T-helper 2 cell (primary cell): ENCODE results near the gene CMIP.
"Not testable (repeated sequence)": the region's sequence is repeated elsewhere in the genome, so short reads cannot be mapped to it uniquely, and the experiment has no call there.

Experiments
- DNase-seq, 5 experiments: peaks; one replicate each; pipeline versions ENCODE4 v3.0.0 to v3.0.0-alpha.2; 2012 to 2022

Gene CMIP

DNA sequence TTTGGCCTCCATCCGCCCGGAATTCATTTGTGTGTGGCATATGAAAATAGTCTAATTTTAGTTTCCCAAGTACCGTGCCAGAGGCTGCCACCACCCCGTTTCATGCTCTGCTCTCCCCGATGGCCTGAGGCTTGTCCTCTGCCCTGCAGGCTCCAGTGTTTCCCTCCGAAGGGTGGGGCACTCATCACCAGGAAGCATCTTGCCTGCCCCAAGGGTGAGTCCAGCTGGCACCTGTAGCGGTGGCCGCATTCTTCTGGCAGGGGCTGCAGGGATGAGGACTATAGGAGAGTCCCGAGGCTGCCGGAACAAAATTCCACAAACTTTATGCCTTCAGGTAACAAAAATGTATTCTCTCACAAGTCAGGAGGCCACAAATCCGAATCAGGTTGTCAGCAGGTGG, 23.1 kb upstream of the CMIP start:
- DNase-seq: no peak

DNA sequence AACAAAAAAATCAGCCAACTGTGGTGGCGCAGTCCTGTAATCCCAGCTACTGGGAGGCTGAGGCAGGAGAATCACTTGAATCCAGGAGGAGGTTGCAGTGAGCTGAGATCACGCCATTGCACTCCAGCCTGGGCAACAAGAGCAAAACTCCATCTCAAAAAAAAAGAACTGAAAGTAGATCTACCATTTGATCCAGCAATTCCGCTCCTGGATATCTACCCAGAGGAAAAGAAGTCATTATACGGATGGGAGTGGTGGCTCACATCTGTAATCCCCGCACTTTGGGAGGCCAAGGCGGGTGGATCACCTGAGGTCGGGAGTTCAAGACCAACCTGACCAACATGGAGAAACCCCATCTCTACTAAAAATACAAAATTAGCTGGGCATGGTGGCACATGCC, 22.5 kb upstream of the CMIP start:
- not testable (repeated sequence) for DNase-seq

DNA sequence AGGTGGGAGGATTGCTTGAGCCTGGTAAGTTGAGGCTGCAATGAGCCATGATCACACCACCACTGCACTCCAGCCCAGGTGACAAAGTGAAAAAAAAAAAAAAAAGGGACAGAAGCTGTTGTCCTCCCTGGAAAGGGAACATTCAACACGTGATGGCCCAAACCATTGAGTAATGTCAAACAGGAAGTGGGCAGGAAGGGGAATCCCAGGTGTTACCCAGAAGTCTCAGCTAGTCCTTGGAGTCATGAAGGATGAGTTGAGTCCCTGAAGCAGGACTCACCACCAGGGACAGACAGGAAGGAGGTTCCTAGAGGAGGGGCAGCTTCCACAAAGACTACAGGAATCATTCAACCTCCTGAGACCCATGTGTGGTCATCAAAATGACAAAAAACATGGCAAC, 19.8 kb upstream of the CMIP start:
- peak in 2 of 5 experiments; percentile 37 to 53 for DNase-seq

DNA sequence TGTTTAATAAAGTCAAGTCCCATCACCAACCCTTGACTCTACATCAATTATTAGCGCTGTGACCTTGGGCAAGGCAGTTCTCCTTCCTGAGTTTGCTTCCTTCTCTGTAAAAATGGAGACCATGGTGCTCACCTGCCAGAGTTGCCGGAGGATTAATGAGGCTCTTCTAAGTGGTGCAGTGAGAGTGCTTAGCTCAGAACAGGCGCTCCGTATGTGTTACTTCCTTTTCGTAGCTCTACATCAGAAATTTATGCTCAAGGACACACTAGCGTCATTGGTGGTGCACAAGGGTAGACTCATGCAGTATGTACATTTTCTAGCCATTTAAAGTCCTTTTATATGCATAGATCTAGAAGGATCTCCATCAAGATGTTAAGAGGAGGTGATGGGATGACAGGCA, 17.4 kb upstream of the CMIP start:
- no peak for DNase-seq

DNA sequence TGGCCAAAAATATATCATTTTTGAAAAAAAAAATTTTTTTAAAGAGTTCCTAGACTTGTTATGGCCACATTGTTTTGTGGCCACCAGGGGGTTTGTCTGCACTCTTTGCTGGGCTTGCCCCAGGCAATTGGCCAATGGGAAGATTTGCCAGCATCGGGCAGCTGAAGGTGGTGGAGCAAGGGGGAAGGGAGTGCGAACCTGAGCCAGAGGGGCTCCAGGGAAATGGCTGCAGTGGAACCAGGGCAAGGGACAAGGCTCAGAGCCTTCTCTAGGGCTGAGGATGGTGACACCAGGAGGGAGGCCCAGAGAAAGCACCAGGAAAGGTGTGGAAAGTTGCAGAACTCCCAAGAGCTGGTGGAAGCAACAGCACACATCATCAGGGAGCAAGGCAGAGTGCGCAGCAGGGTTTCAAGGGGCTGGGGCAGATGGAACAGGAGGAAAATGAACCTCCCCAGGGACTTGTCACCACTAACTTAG, 15.5 kb upstream of the CMIP start:
- DNase-seq: peak in 1 of 5 experiments; percentile 31

DNA sequence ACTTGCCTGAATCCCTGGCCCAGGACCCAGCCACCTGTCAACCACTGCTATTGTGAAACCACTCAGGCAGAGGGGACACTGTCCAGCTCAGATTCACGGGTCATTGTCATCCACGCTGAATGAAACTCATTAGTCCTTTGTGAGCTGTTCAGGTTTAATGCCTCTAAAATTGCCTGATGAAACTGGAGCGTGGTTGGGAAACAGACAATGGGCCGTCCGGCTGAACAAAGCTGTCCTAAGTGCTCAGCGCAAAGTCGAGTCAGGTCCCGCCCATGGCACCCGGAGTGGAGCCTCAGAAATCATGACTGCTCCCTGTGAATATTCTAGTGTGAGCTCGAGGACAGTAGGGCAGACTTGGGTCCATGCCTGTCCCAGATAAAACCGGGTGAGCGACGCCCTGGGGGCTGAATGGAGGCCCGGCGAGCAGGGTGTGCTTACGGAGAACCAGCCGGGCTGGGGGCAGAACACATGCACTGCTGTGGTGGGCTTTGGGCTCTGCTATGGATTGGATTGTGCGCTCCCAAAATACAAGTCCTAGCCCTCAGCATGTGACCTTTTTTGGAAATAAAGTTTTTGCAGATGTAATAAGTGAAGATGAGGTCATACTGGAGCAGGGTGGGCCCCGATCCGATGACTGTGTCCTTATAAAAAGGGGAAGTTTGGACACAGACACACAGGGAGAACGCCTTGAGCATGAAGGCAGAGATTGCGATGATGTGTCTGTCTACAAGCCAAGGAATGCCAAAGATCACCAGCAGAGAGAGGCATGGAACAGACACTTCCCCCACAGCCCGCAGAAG, 12.9 kb upstream of the CMIP start:
- DNase-seq: no peak

DNA sequence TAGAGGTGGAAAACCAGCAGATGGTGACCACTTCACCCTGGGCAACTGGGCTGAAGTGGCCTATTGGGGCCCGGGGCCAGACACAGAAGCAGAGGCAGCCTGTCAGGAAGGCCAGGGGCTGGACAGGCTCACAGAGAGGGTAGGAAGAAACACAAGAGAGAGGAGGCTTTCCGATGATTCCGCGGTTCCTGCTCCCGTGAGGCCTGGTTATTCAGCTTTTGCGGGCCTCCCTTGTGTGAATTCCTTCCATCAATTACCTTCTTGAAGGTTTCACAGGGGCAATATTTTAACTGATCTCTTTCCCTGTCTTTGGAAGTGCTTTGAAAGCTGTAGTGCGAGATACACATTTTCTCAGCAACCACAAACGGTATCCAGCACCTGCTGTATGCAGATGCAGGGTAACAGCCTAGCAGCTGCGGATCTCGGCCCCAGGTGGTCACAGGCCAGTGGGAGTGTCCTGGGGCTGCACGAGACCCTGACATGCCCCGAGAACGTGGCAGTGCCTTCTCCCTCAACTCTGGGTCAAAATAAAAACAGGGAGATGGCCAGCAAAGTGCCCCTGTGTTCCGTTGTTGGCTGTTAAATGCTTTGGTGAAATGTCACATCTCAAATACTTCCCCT, 11.6 kb upstream of the CMIP start:
- no peak for DNase-seq

DNA sequence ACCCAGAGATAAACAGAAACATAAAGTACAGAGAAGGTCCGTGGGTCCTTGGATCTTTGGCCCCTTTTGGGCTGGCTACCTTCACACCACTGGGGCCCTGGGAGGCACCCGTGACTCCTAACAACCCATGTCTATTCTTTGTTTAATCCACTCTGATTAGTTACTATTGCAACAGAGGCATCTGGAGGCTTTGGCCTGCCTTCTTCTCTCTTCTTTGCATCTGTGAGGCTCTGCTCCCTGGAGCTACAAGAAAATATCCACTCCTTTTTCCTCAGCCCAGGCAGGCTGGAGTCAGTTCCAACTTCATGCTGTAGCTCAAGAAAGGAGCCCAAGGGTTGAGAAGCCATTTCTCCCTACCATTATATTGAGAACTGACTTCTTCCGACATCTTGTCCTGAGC, 9.5 kb upstream of the CMIP start:
- no peak for DNase-seq

DNA sequence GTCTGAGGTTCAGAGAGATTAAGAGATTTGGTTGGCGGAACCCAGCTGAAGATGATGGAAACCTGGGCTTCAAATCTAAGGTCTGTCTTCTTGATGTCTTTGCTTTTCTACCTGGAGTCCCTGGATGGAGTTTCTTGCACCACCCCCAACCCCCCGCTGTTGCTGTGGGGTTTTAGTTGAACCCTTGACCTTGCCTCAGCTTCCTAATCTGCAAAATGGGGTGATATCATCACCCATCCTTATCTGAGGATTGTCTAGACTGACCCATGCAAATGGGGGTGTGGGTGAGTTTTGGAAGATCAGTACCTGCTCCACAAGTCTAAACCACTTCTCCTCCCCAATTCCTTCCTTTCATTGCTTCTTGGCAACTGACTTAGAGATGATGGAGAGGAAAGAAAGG, 9.0 kb upstream of the CMIP start:
- DNase-seq: no peak

DNA sequence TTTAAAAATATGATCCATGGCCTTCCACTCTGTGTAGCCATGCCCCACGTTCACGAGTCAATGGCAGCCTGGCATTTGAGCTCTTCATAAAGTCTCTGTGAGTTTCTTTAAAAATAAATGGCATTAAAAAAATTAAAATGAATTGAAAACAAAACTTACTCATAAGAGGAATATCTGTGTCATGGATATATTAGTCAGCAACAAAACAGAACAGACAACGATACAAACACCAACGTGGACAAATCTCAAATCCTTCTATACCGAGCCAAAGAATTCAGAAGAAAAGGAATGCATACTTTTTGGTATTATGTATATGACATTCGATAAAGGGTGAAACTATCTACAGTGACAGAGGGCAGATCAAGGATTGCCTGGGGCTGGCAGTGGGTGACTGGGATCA, 8.2 kb upstream of the CMIP start:
- no peak for DNase-seq

DNA sequence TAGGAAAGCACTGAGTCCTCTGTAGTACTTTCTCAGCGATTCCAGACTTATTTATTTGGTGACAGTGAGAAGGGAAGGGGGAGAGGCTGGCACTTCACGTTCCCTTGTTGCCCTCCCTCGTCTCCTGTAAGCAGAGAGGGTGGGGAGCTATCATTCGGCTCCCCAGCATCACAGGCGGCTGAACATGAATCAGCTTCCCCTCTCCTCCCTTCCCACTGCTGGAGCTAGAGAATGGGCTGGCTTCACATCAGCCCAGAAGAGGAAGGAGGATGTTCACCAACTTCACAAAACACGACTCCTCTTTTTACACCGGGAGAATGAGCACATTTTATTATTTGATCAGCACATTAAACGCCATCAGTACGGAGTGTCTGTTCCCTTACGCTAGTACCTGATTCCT, 6.7 kb upstream of the CMIP start:
- no peak for DNase-seq

DNA sequence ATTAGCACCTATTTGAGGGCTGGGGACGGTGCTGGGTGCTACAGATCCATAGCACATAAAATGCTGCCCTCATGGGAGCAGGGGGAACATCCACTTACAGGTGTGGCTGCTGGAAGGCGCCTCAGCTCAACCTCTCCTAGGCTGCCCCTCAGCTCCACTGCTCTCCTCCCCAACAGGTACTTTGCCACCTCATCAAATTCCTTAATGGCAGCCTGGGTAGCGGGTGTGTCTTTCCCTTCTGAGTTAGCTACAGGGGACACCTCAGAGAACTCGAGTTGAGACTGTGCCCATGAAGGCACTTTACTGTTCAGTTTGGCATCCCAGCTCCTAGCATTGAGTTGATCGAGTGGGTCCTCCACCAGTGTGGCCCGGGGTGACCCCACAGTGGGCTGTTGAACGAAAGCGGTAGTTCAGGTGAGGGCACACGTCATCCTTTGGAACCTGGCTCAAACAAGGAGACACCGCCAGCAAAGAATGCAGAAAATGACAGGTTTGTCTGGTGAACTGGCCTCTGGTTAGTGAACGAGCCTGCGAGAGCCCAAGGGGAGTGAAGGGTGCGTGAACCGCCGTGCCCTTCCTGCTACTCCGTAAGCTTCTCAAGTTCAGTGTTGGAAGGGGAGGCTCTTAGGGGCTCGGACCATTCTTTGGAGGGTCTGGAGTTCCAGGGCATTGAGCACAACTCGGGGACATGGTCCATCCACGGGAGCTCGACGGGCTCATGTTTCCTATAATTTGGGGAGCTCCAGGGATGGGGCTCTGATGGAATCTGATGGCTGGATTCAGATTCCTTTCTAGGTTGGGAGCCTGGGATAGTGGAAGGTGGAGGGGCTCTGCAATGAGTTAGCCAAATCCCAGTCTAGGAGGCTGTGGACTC, 3.5 kb upstream of the CMIP start:
- no peak for DNase-seq

DNA sequence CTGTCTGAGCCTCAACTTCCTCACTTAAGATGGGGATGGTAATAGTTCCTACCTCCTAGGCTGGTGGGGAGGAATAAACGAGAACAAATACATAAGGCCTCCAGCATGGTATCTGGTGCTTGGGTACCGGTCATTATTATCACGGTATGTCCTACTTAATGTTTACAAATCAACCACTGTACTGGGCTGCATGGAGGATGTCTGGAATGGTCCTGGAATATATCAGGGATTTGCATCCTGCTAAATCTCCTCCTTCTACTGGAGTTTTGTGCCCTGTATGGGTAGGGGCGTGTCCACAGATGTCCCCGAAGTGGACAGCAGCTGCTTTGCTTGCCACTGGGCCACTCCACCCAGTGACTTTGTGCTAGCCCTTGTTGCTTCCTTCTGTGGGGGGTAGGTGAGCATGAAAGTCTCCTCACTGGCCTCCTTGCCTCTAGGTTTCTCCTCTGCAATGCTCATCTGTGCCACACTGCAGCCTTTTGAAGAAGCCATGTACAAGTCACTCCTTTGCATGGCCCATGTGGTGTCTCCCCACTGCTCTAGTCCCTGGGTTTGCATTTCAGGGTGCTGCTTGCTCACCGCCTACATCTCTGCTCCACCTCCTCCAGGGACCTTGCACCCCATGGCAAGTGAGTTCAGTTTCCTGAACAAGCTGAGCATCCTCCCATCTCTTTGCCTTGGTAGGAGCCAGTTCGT, 2.2 kb upstream of the CMIP start:
- DNase-seq: peak in 2 of 5 experiments; percentile 39 to 50

DNA sequence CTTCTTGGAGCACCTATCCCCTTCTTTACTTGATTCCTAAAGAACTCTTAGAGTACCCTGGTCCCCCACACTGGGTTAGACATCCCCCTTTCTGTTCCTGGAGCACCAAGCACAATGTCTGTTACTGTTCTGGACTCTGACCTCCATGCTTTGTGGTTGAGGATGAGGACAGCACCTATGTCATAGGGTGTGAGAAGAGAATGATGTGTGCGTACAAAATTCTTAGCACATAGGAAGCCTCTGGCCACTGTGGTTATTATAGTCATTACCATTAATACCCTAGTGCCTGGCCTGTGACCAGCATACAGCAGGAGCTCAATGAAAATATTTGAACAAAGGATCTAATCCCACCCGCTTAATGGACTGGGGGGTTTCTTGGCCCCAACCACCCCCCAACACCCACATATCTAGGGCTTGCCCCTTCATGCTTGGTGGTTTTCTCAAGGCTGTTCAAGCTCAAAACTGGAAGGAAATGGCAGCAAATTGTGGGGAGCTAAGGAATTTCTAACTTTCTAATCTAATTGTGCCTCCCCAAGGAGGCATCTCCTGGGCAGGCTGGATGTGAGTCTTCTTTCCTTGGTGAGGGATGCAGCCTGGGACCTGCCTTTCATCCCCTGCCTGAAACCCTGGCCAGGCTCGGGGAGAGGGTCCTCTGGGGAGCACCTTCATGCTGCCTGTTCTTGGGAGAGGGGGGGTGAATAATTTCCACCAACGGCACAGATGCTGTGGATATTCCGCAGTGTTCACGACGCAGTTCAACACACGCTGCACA, 1.5 kb upstream of the CMIP start:
- DNase-seq: peak in 1 of 5 experiments; percentile 41

DNA sequence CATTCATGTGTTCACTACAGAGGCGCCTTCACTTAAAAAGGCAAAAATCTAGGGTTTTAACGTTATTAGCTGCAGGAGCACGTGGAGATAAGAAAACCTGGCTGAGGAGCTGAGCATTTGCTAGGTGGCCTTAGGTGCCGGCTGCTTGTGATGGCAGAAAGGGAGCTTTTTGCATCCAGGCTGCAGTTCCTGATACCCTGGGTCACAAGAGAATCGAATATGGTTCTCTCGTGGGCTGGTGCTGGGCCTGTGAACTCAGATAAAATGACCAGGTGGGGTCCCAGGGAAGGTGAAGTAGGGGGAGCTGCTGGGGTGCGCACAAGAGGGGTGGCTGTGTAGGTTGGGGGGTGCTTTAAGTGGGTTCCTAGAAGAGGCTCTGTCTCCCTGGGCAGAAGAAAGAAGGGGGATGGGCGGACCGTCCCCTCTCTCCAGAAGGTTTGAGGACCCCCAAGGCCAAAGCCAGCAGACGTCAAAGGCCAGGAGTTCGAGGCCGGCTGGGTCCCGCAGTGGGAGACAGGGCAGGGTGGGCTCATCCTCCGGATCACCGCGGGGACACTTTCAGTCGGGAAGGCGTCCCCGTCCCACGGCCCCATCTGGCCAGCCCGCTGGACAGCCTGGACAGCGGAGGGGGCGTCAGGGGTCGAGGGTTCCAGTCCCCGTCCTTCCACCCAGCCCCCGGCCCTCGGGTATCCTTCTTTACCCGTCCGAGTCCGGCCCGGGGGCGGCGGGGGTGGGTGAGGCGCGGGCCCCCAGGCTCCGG, 740 bp upstream of the CMIP start:
- no peak for DNase-seq

DNA sequence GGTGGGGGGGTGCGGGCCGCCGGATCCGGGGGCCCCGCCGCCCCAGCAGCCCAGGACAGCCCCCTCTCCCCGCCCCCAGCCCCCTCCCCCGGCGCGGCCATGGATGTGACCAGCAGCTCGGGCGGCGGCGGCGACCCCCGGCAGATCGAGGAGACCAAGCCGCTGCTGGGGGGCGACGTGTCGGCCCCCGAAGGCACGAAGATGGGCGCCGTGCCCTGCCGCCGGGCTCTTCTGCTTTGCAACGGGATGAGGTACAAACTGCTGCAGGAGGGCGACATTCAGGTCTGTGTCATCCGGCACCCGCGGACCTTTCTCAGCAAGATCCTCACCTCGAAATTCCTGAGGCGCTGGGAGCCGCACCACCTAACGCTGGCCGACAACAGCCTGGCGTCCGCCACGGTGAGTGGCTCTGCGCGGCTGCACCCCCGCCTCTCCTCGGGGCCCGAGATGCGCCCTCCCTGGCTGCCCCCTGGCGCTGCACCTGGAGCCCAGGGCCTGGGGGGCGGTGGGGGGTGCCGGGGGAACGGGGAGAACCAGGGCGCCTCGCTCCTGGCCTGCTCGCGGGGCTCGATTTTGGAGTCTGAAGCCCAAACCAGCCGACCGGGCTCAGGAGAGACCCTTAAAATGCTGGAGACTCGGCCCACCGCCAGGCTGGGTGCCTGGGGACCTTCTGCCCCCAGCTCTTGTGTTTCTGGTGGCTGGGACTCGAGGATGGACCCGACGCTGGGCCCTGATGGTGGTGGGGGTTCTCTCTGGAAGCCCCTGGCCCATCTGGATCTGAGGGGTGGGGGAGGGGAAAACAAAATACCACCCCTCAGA, 744 bp downstream of the CMIP start:
- peak in 3 of 5 experiments; percentile 26 to 66 (median 29) for DNase-seq

DNA sequence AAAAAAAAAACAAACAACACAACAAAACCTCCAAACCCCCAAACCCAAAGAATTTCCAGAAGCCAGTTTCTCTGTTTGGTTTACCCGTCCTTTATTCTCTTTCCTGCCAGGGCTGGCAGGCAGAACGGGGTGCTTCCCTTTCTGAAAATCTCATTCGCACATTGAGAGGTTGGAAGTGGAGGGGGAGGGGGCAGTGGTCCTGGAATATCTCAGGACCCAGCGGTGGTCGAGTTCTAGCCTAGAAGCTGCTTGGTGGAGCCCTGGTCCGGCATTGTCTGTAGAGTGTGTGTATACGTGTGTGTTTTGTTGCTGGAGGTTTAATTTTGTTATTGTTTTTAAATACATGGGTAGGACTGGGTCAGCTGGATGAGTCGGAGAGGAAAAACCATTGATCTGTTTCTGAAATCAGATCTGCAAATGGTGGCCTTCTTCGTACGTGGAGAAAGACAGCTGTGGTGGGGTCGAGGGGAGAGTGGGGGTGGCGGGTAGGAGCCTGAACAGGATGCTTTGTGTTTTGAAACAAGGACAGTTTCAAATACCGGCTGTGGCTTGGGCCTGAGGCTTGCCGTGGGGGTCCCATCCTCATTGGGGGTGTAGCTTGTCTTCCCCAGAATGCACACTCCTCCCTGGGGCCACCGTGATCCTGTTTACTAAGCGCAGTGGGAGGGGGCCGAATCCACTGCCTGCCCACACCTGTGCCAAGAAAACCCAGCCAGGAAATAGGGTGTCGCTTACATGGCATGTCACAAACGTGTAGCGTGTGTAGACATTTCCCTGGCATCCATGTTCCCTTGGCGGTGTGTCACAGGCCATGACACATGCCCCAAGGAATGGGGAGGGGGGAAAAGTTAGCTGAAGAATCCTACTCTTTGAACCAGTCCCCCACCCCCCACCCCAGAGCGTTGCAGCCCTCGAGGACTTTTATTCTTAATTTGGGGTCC, 1.6 kb downstream of the CMIP start:
- peak in 2 of 5 experiments; percentile 41 to 69 for DNase-seq

DNA sequence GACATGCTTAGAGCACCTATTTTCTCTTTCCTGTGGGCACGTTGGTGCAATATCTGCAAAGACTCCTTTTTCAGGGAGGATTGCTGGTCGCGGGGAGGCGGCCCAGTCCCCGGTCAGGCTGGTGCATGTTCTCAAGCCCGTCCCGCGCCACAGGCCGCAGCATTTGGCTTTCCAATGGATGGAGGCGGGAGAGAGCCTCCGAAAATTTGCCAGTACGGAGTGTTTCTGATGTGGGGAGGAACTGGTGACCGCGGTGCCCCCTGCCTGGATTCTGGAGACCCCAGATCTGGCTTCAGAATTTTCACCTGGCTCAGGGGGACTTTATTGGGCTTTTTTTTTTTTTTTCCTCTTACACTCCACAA, 2.3 kb downstream of the CMIP start:
- DNase-seq: no peak
